Cardiac muscle cell (in vitro differentiated cells and primary cell): Measurements from ENCODE around the gene ADAMTS19. TPM values are rescaled to one million over a fixed set of nuclear protein-coding genes. Genes with fewer than 3 reads are reported as not detected.
A peak's percentile ranks its signal among the peaks of the same experiment; 100 is the strongest.
"Not testable (repeated sequence)": the region's sequence is repeated elsewhere in the genome, so short reads cannot be mapped to it uniquely, and the experiment has no call there.

Experiments used
- DNase-seq, 2 donors: peaks; one replicate each; pipeline versions ENCODE4 v3.0.0 to v3.0.0-alpha.2; 2010 to 2017; ENCODE audit warnings: low read depth in 1 of 2, low spot score in 1 of 2
- H3K27ac ChIP-seq: fragments of 200-600 bp; sonication (generic); 2 replicates; pipeline ENCODE4 v1.5.1; 2016
- H3K27me3 ChIP-seq: fragments of 200-600 bp; sonication (generic); 2 replicates; pipeline ENCODE4 v1.6.0; 2016; ENCODE audit warnings: control low read depth
- H3K36me3 ChIP-seq: fragments of 200-600 bp; sonication (generic); 2 replicates; pipeline ENCODE4 v1.5.1; 2016; ENCODE audit warnings: control low read depth
- H3K4me1 ChIP-seq: fragments of 200-600 bp; sonication (generic); 2 replicates; pipeline ENCODE4 v1.8.1; 2017; ENCODE audit warnings: low read depth, mild to moderate bottlenecking, mixed run types
- H3K4me3 ChIP-seq: fragments of 200-600 bp; sonication (generic); 2 replicates; pipeline ENCODE4 v1.5.1; 2016; ENCODE audit warnings: mild to moderate bottlenecking
- H3K9me3 ChIP-seq: fragments of 200-600 bp; sonication (generic); 2 replicates; pipeline ENCODE4 v1.5.1; 2017; ENCODE audit warnings: low read depth, mild to moderate bottlenecking, control low read depth
- polyA plus RNA-seq: library from polyadenylated mRNA; unstranded; fragments of >200 nt; fragmentation: Nextera tagmentation; extraction: Ambion mirVana; gene quantifications from 2 replicates; pipeline ENCODE4 v1.2.1, GENCODE V29; 2016
- total RNA-seq: library from RNA; depleted of rRNA; stranded (reverse); fragments of >200 nt; gene quantifications from 2 replicates; pipeline ENCODE4 v1.2.3, GENCODE V29; 2016
- TF ChIP-seq, protein P1 (sequence below): IDR thresholded peaks from 2 replicates; pipeline ENCODE4 v1.5.1; 2012; ENCODE audit warnings: low read depth, mild to moderate bottlenecking, low read length

Gene ADAMTS19
- total and polyA plus RNA-seq, 2 experiments from 2014 or later, result 26.6 to 111 TPM

DNA sequence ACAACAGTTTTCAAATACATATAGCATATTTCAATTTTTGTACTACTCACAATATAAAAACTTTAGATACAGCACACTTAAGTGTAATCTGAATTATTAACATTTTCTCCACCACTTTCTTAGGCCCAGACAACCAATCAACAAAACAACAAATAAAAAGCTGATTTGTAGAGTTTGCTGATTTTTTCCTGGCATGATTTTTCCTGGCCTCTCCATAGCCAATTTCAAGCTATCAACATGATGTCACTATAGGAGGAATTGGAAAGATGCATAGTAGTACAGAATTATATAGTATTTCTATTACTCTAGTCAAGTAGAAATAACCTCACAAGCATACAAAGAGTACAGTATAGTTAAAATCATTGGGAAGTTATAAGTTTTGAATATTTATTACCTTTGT, 35.1 kb upstream of the ADAMTS19 start:
- Histone ChIP-seq H3K27me3 (no peaks in the 10 kb centered on the region), H3K36me3 (no peaks in the 10 kb centered on the region)
- DNase-seq, result no peak

DNA sequence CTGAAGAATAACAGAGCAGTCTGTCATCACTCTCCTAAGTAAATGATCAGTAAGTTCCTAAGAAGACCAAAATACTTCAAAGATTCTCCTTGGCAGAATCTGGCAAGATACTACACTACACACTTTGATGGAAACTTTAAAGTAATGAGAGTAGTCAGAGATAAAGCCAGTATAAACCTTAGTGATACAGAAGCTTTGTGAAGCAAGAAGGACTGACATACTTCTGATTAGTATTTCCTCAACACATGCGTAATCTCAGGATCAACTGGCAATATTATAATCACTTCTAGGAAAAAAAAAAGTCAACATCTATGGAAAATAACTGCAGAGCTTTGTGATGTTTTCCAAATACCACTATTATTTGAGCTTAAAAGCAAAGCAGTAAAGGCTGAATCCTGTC, 34.0 kb upstream of the ADAMTS19 start:
- Histone ChIP-seq H3K4me1 (peaks cover 15% of the 10 kb centered on the region), H3K4me3 (no peak overlapping the region), H3K36me3 (no peaks in the 10 kb centered on the region), H3K9me3 (no peaks in the 10 kb centered on the region), H3K27me3 (no peaks in the 10 kb centered on the region), H3K27ac (no peak overlapping the region)
- TF ChIP-seq, protein P1, sequence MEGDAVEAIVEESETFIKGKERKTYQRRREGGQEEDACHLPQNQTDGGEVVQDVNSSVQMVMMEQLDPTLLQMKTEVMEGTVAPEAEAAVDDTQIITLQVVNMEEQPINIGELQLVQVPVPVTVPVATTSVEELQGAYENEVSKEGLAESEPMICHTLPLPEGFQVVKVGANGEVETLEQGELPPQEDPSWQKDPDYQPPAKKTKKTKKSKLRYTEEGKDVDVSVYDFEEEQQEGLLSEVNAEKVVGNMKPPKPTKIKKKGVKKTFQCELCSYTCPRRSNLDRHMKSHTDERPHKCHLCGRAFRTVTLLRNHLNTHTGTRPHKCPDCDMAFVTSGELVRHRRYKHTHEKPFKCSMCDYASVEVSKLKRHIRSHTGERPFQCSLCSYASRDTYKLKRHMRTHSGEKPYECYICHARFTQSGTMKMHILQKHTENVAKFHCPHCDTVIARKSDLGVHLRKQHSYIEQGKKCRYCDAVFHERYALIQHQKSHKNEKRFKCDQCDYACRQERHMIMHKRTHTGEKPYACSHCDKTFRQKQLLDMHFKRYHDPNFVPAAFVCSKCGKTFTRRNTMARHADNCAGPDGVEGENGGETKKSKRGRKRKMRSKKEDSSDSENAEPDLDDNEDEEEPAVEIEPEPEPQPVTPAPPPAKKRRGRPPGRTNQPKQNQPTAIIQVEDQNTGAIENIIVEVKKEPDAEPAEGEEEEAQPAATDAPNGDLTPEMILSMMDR, result no peak
- peak in 1 of 2 donors; percentile 18 for DNase-seq

More for the DNA sequence above, 35.1 kb upstream of the ADAMTS19 start:
- Histone ChIP-seq H3K4me1 (peaks cover 15% of the 10 kb centered on the region), H3K27ac (no peak overlapping the region), H3K4me3 (no peak overlapping the region), H3K9me3 (no peaks in the 10 kb centered on the region)
- TF ChIP-seq, protein P1, result no peak

DNA sequence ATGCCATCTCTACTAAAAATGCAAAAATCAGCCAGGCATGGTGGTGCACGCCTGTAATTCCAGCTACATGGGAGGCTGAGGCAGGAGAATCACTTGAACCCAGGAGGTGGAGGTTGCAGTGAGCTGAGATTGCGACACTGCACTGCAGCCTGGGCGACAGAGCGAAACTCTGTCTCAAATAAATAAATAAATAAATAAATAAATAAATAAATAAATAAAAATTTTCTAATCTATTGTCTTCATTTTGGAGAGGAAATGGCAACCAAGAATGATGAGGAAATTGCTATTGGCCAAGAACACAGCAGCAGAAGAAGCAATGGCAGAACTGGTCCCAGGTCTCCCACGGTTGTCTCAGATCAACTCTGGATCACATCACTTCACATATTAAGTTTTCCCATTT, 31.5 kb upstream of the ADAMTS19 start:
- H3K9me3 ChIP-seq, result not testable (repeated sequence)
- H3K4me1 ChIP-seq, result peaks cover 15% of the 10 kb centered on the region

DNA sequence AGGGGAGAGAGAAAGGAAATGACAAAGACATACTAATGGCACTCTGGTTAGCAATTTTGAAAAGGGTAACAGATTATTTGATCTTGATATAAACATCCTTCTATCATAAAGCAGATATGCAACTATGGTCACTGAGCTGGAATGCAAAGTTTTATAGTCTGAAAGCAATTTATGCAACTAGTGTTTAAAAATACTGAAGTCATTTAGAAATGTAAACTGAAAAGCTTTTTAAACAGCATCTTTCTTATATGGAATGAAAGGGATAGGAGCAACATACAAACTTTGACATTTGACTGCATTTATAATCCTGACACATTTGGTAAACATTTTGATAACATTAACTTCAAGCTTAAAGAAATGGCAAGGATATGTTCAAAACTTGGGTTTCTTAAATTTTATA, 28.7 kb upstream of the ADAMTS19 start:
- TF ChIP-seq, protein P1, result no peak
- Histone ChIP-seq H3K27me3 (no peaks in the 10 kb centered on the region), H3K36me3 (no peaks in the 10 kb centered on the region), H3K9me3 (no peaks in the 10 kb centered on the region), H3K4me1 (peaks cover 3% of the 10 kb centered on the region), H3K27ac (no peak overlapping the region), H3K4me3 (no peak overlapping the region)
- DNase-seq, result no peak

More for the DNA sequence above, 31.5 kb upstream of the ADAMTS19 start:
- not testable (repeated sequence) for DNase-seq, H3K27ac ChIP-seq, H3K27me3 ChIP-seq, H3K4me3 ChIP-seq, H3K36me3 ChIP-seq

DNA sequence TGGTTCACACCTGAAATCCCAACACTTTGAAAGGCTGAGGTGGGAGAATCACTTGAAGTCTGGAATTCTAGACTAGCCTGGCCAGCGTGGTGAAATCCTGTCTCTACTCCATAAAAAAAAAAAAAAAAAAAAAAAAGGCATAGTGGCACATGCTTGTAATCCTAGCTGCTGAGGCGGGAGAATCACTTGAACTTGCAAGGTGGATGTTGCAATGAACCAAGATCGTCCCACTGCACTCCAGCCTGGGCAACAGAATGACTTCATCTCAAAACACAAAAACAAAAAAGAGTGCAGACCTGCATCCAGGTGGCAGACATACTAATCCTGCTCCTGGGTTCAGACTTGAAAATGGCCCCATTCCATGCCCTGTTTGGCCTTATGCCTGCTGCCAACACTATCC, 21.8 kb upstream of the ADAMTS19 start:
- DNase-seq, result no peak
- TF ChIP-seq, protein P1, result no peak
- no peak overlapping the region for H3K4me3 ChIP-seq
- no peaks in the 10 kb centered on the region for H3K27me3 ChIP-seq
- H3K27ac ChIP-seq, result no peak overlapping the region
- H3K36me3 ChIP-seq, result no peaks in the 10 kb centered on the region
- H3K4me1 ChIP-seq, result peaks cover 4% of the 10 kb centered on the region
- no peaks in the 10 kb centered on the region for H3K9me3 ChIP-seq

DNA sequence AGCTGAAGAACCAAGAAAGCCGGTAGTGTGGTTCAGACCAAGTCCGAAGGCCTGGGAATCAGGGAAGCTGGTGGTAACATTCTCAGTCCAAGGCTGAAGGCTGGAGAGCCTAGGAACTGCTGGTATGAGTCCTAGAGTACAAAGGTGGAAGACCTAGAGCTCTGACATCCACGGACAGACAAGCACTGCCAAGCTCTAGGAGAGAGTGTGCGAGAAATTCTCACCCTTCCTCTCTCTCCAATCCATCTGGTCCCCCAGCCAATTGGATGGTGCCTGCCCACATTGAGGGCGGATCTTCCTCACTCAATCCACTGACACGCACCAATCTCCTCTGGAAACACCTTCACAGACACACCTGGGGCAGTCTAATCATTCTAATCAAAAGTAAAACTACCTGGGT, 19.7 kb upstream of the ADAMTS19 start:
- Histone ChIP-seq H3K9me3 (no peaks in the 10 kb centered on the region), H3K36me3 (no peaks in the 10 kb centered on the region), H3K27me3 (no peaks in the 10 kb centered on the region), H3K4me3 (no peak overlapping the region), H3K27ac (no peak overlapping the region), H3K4me1 (peaks cover 14% of the 10 kb centered on the region)
- DNase-seq, result no peak
- TF ChIP-seq, protein P1, result no peak
